Astrocyte (in vitro differentiated cells and primary cell): ENCODE data around the gene UBE2E2. TPM values are rescaled to one million over a fixed set of nuclear protein-coding genes. Genes with fewer than 3 reads are reported as not detected.
A peak's percentile ranks its signal among the peaks of the same experiment; 100 is the strongest.

Experiments
- DNase-seq: peaks from one replicate; pipeline ENCODE4 v3.0.0-alpha.2; 2010; ENCODE audit warnings: low read depth
- FAIRE-seq: peaks from 2 replicates; lab custom pipeline; 2011; peaks lifted over from hg19 to GRCh38; lab: Jason Lieb, UNC
- H2AFZ ChIP-seq: 2 replicates; pipeline ENCODE4 v1.6.0; 2012; ENCODE audit warnings: low read depth, low read length, inconsistent platforms
- H3K27ac ChIP-seq: 2 replicates; pipeline ENCODE4 v1.5.1; 2011; ENCODE audit warnings: low read depth, low read length, inconsistent platforms
- H3K27me3 ChIP-seq: 2 replicates; pipeline ENCODE4 v1.6.0; 2011; ENCODE audit warnings: low read length, inconsistent platforms; ENCODE audit not compliant: insufficient read depth
- H3K36me3 ChIP-seq: 2 replicates; pipeline ENCODE4 v1.5.1; 2011; ENCODE audit warnings: low read length, inconsistent platforms; ENCODE audit not compliant: insufficient read depth
- H3K4me1 ChIP-seq: 2 replicates; pipeline ENCODE4 v1.5.1; 2011; ENCODE audit warnings: low read length, inconsistent platforms; ENCODE audit not compliant: insufficient read depth
- H3K4me2 ChIP-seq: 2 replicates; pipeline ENCODE4 v1.6.0; 2012; ENCODE audit warnings: low read length, inconsistent platforms
- H3K4me3 ChIP-seq: 2 replicates; pipeline ENCODE4 v1.5.1; 2011; ENCODE audit warnings: low read depth, mild to moderate bottlenecking, low read length, inconsistent platforms; ENCODE audit not compliant: insufficient read depth
- H3K79me2 ChIP-seq: 2 replicates; pipeline ENCODE4 v1.6.0; 2012; ENCODE audit warnings: mild to moderate bottlenecking, low read length, inconsistent platforms; ENCODE audit not compliant: insufficient read depth
- H3K9ac ChIP-seq: 2 replicates; pipeline ENCODE4 v1.6.0; 2012; ENCODE audit warnings: mild to moderate bottlenecking, low read length, inconsistent platforms
- H3K9me3 ChIP-seq: 2 replicates; pipeline ENCODE4 v1.5.1; 2012; ENCODE audit warnings: low read depth, mild to moderate bottlenecking, low read length, inconsistent platforms; ENCODE audit not compliant: insufficient read depth
- H4K20me1 ChIP-seq: 2 replicates; pipeline ENCODE4 v1.6.0; 2012; ENCODE audit warnings: low read length, inconsistent platforms; ENCODE audit not compliant: insufficient read depth
- H3K27ac Mint-ChIP-seq: one replicate; pipeline ENCODE4 v1.8.0; 2021; ENCODE audit warnings: mild to moderate bottlenecking, mixed read lengths; ENCODE audit not compliant: unreplicated experiment
- H3K27me3 Mint-ChIP-seq: one replicate; pipeline ENCODE4 v1.8.0; 2021; ENCODE audit warnings: low read depth, mixed read lengths; ENCODE audit not compliant: unreplicated experiment
- H3K36me3 Mint-ChIP-seq: one replicate; pipeline ENCODE4 v1.8.0; 2021; ENCODE audit warnings: low read depth, mixed read lengths; ENCODE audit not compliant: unreplicated experiment
- H3K4me1 Mint-ChIP-seq: one replicate; pipeline ENCODE4 v1.8.0; 2021; ENCODE audit warnings: low read depth, mixed read lengths; ENCODE audit not compliant: unreplicated experiment
- H3K4me3 Mint-ChIP-seq: one replicate; pipeline ENCODE4 v1.8.0; 2021; ENCODE audit warnings: mild to moderate bottlenecking, moderate library complexity, mixed read lengths; ENCODE audit not compliant: unreplicated experiment
- H3K9me3 Mint-ChIP-seq: one replicate; pipeline ENCODE4 v1.8.0; 2021; ENCODE audit warnings: mild to moderate bottlenecking, mixed read lengths; ENCODE audit not compliant: unreplicated experiment
- CTCF ChIP-seq: IDR thresholded peaks from 2 replicates; pipeline ENCODE4 v1.5.1; 2011; ENCODE audit warnings: low read depth, mild to moderate bottlenecking, inconsistent platforms, low read length, moderate library complexity; ENCODE audit not compliant: insufficient read depth
- EZH2 ChIP-seq: IDR thresholded peaks from 2 replicates; pipeline ENCODE4 v1.6.1; 2012; ENCODE audit warnings: mild to moderate bottlenecking, low read length, inconsistent platforms; ENCODE audit not compliant: insufficient read depth
- total RNA-seq: library from RNA; stranded (reverse); gene quantifications from 2 replicates; pipeline ENCODE4 v1.2.1, GENCODE V29; 2021

UBE2E2 gene
- total RNA-seq, 1 donor from 2014 or later = 89.8 TPM

- H3K4me1 Mint-ChIP-seq = peaks cover 33% of the 10 kb centered on the region
These were observed 112.0 kb downstream of the UBE2E2 start for GRCh38 chr3:23314981-23315762.

GRCh38 chr3:23316924-23317323 is 113.8 kb downstream of the UBE2E2 start:
- FAIRE-seq = no peak
- Histone ChIP-seq H3K4me2 (no peak overlapping the region), H3K79me2 (peaks cover 17% of the 10 kb centered on the region), H3K4me1 (peaks cover 5% of the 10 kb centered on the region), H3K27me3 (no peaks in the 10 kb centered on the region), H3K9ac (no peak overlapping the region), H4K20me1 (peaks cover 39% of the 10 kb centered on the region), H3K4me3 (no peak overlapping the region), H3K36me3 (no peaks in the 10 kb centered on the region), H3K27ac (no peak overlapping the region), H2AFZ (no peak overlapping the region), H3K9me3 (no peaks in the 10 kb centered on the region)
- Mint-ChIP-seq H3K4me1 (peaks cover 33% of the 10 kb centered on the region), H3K36me3 (no peaks in the 10 kb centered on the region), H3K4me3 (no peak overlapping the region), H3K27me3 (no peaks in the 10 kb centered on the region), H3K9me3 (peaks cover 3% of the 10 kb centered on the region), H3K27ac (no peak overlapping the region)
- no peak for DNase-seq
- TF ChIP-seq EZH2 (no peak), CTCF (no peak)

More at GRCh38 chr3:23314981-23315762, 112.0 kb downstream of the UBE2E2 start:
- no peak for FAIRE-seq
- Histone ChIP-seq H3K36me3 (no peaks in the 10 kb centered on the region), H4K20me1 (peaks cover 23% of the 10 kb centered on the region), H3K4me2 (peak overlapping the region; percentile 17), H3K79me2 (peaks cover 11% of the 10 kb centered on the region), H3K4me1 (peaks cover 5% of the 10 kb centered on the region), H3K27me3 (no peaks in the 10 kb centered on the region), H3K4me3 (no peak overlapping the region), H2AFZ (no peak overlapping the region), H3K27ac (no peak overlapping the region), H3K9me3 (no peaks in the 10 kb centered on the region), H3K9ac (no peak overlapping the region)
- Mint-ChIP-seq H3K9me3 (no peaks in the 10 kb centered on the region), H3K27me3 (no peaks in the 10 kb centered on the region), H3K4me3 (no peak overlapping the region), H3K27ac (peak overlapping the region; percentile 43), H3K36me3 (no peaks in the 10 kb centered on the region)
- TF ChIP-seq EZH2 (no peak), CTCF (no peak)
- peak; percentile 32 for DNase-seq
